CD14-positive monocyte (primary cell): ENCODE data around the gene CD1D. TPM values are rescaled to one million over a fixed set of nuclear protein-coding genes. Genes with fewer than 3 reads are reported as not detected.

Experiments
- DNase-seq, 3 donors: peaks; one replicate each; pipeline ENCODE4 v3.0.0-alpha.2; 2011 to 2022
- H2AFZ ChIP-seq: 2 replicates; pipeline ENCODE4 v1.6.0; 2012; ENCODE audit warnings: mild to moderate bottlenecking, low read depth, low read length, inconsistent platforms; ENCODE audit not compliant: insufficient read depth, poor library complexity, severe bottlenecking
- H3K27ac ChIP-seq, 2 donors: 1 replicate in 1 of 2; 2 replicates in 1 of 2; pipeline ENCODE4 v1.5.1; 2012 to 2013; ENCODE audit warnings: low read length in 2 of 2, control low read depth in 1 of 2, inconsistent platforms in 1 of 2, low read depth in 1 of 2, mild to moderate bottlenecking in 1 of 2
- H3K27me3 ChIP-seq, 2 donors: one replicate each; pipeline versions ENCODE4 v1.6.0 to v1.6.1; 2011 to 2013; ENCODE audit warnings: low read length in 2 of 2; ENCODE audit not compliant: control insufficient read depth in 2 of 2, insufficient read depth in 2 of 2
- H3K36me3 ChIP-seq, 2 donors: replicated peaks in 1 of 2; 1 replicate in 1 of 2; 2 replicates in 1 of 2; pipeline versions ENCODE4 v1.5.1 to v1.6.1; 2012 to 2013; ENCODE audit warnings: low read length in 2 of 2, control low read depth in 1 of 2, inconsistent platforms in 1 of 2, mild to moderate bottlenecking in 1 of 2; ENCODE audit not compliant: insufficient read depth in 2 of 2, control insufficient read depth in 1 of 2
- H3K4me1 ChIP-seq, 2 donors: 1 replicate in 1 of 2; 2 replicates in 1 of 2; pipeline versions ENCODE4 v1.5.1 to v1.6.1; 2012 to 2013; ENCODE audit warnings: low read length in 2 of 2, control low read depth in 1 of 2, inconsistent platforms in 1 of 2, mild to moderate bottlenecking in 1 of 2, moderate library complexity in 1 of 2; ENCODE audit not compliant: insufficient read depth in 2 of 2, control insufficient read depth in 1 of 2
- H3K4me2 ChIP-seq: replicated peaks from 2 replicates; pipeline ENCODE3; 2012; ENCODE audit warnings: low read length, moderate library complexity, mild to moderate bottlenecking; ENCODE audit not compliant: poor library complexity, severe bottlenecking; ENCODE audit errors: extremely low read depth
- H3K4me3 ChIP-seq, 3 experiments: fragments of 200-600 bp in 1 of 3; sonication (generic) in 1 of 3; replicated peaks in 1 of 3; 1 replicate in 2 of 3; 2 replicates in 1 of 3; pipeline ENCODE4 v1.5.1; 2011 to 2013; ENCODE audit warnings: low read length in 3 of 3, mild to moderate bottlenecking in 3 of 3, control low read depth in 2 of 3, low read depth in 2 of 3, inconsistent platforms in 1 of 3, moderate library complexity in 1 of 3
- H3K79me2 ChIP-seq: 2 replicates; pipeline ENCODE4 v1.6.0; 2012; ENCODE audit warnings: mild to moderate bottlenecking, control low read depth, inconsistent platforms, low read length, moderate library complexity; ENCODE audit not compliant: insufficient read depth
- H3K9ac ChIP-seq: 2 replicates; pipeline ENCODE4 v1.6.0; 2017; ENCODE audit warnings: low read length, mild to moderate bottlenecking; ENCODE audit not compliant: insufficient read depth, poor library complexity, severe bottlenecking
- H3K9me3 ChIP-seq, 2 donors: replicated peaks in 1 of 2; 1 replicate in 1 of 2; 2 replicates in 1 of 2; pipeline versions ENCODE4 v1.5.1 to v1.6.1; 2012 to 2013; ENCODE audit warnings: low read length in 2 of 2, control low read depth in 1 of 2; ENCODE audit not compliant: control insufficient read depth in 1 of 2, insufficient read depth in 1 of 2
- H4K20me1 ChIP-seq: 2 replicates; pipeline ENCODE4 v1.6.0; 2012; ENCODE audit warnings: mild to moderate bottlenecking, low read length, control low read depth, moderate library complexity; ENCODE audit not compliant: insufficient read depth
- H3K27ac Mint-ChIP-seq, 7 donors: one replicate each; pipeline ENCODE4 v1.8.0; 2020; ENCODE audit warnings: mild to moderate bottlenecking in 7 of 7, mixed read lengths in 7 of 7, moderate library complexity in 6 of 7, inconsistent platforms in 2 of 7
- H3K27me3 Mint-ChIP-seq, 3 donors: one replicate each; pipeline ENCODE4 v1.8.0; 2021 to 2022; ENCODE audit warnings: low read depth in 3 of 3, mild to moderate bottlenecking in 3 of 3, mixed read lengths in 3 of 3, moderate library complexity in 3 of 3, inconsistent platforms in 1 of 3
- H3K36me3 Mint-ChIP-seq, 2 donors: one replicate each; pipeline ENCODE4 v1.8.0; 2020; ENCODE audit warnings: mixed read lengths in 2 of 2, inconsistent platforms in 1 of 2, mild to moderate bottlenecking in 1 of 2
- H3K4me1 Mint-ChIP-seq: one replicate; pipeline ENCODE4 v1.8.0; 2020; ENCODE audit warnings: mild to moderate bottlenecking, mixed read lengths
- H3K4me3 Mint-ChIP-seq, 2 donors: one replicate each; pipeline ENCODE4 v1.8.0; 2020; ENCODE audit warnings: mild to moderate bottlenecking in 2 of 2, mixed read lengths in 2 of 2, moderate library complexity in 1 of 2
- H3K9me3 Mint-ChIP-seq, 7 donors: one replicate each; pipeline ENCODE4 v1.8.0; 2020 to 2022; ENCODE audit warnings: mixed read lengths in 7 of 7, mild to moderate bottlenecking in 6 of 7, moderate library complexity in 6 of 7, inconsistent platforms in 2 of 7
- WGBS: methylation state at CpG from one replicate; pipeline ENCODE4 v1.1.5; 2013; ENCODE audit warnings: missing lambda C conversion rate; ENCODE audit not compliant: insufficient coverage; 5-methylcytosine and 5-hydroxymethylcytosine counted together
- intact Hi-C, 2 donors: fragments of 100-400 bp; cut with micrococcal nuclease; formaldehyde crosslinking; loops; one replicate each; pipeline versions ENCODE4 v1.15.0 to v1.15.1; 2023
- polyA plus RNA-seq, 3 donors: library from polyadenylated mRNA; depleted of rRNA in 1 of 3; unstranded in 2 of 3; stranded (reverse) in 1 of 3; fragments of 300-500 nt in 2 of 3; fragments of >200 nt in 1 of 3; fragmentation: Illumina TruSeq in 2 of 3; gene quantifications; 1 replicate in 2 of 3; 2 replicates in 1 of 3; pipeline ENCODE4 v1.2.3, GENCODE V29; 2012 to 2021
- TF ChIP-seq, protein P1 (sequence below): fragments of 200-600 bp; IDR thresholded peaks from one replicate; pipeline ENCODE4 v1.8.0; 2022; ENCODE audit warnings: antibody characterized with exemption, mild to moderate bottlenecking

Gene CD1D
- polyA plus RNA-seq, 3 donors: 121 to 144 (median 134) TPM

DNA sequence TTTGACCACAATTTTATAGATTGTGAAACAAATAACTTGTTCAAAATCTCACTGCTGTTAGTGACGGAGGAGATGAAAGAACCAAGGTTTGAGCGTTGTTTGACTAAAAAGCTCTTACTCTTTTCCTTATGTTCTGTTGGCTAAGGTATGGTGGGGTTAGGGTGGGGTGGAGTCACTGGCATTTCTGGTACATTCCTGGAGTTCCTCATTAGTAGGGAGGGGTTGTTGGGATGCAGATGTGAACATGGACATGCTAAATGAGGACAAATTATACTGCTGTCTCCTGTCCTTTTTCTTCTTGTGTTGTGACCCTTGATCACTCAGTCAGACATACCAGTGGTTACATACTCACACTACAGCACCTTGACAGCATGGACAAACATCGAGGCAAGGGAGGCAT is 26.2 kb upstream of the CD1D start:
- H3K4me2 ChIP-seq: peak overlapping the region; percentile 62
- intact Hi-C loops: no loop called here
- no peak overlapping the region for H3K9ac ChIP-seq
- Mint-ChIP-seq H3K27ac (peak overlapping the region; percentile 79 to 90 (median 86)), H3K9me3 (peaks cover 0 to 6% (median 2%) of the 10 kb centered on the region in 7 donors), H3K27me3 (no peaks in the 10 kb centered on the region), H3K4me3 (peak overlapping the region; percentile 54 to 69), H3K4me1 (peaks cover 53% of the 10 kb centered on the region), H3K36me3 (no peaks in the 10 kb centered on the region)
- H3K27ac ChIP-seq: peak overlapping the region; percentile 11 to 64
- TF ChIP-seq, protein P1, sequence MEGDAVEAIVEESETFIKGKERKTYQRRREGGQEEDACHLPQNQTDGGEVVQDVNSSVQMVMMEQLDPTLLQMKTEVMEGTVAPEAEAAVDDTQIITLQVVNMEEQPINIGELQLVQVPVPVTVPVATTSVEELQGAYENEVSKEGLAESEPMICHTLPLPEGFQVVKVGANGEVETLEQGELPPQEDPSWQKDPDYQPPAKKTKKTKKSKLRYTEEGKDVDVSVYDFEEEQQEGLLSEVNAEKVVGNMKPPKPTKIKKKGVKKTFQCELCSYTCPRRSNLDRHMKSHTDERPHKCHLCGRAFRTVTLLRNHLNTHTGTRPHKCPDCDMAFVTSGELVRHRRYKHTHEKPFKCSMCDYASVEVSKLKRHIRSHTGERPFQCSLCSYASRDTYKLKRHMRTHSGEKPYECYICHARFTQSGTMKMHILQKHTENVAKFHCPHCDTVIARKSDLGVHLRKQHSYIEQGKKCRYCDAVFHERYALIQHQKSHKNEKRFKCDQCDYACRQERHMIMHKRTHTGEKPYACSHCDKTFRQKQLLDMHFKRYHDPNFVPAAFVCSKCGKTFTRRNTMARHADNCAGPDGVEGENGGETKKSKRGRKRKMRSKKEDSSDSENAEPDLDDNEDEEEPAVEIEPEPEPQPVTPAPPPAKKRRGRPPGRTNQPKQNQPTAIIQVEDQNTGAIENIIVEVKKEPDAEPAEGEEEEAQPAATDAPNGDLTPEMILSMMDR: no peak
- H3K79me2 ChIP-seq: no peaks in the 10 kb centered on the region
- H4K20me1 ChIP-seq: no peaks in the 10 kb centered on the region
- H3K9me3 ChIP-seq: no peaks in the 10 kb centered on the region
- peak overlapping the region; percentile 37 for H2AFZ ChIP-seq
- DNase-seq: no peak
- H3K4me3 ChIP-seq: peak overlapping the region in 1 of 3 experiments; percentile 63
- H3K27me3 ChIP-seq: no peaks in the 10 kb centered on the region
- 73% methylated on average over 2 of the region's 3 CpGs for WGBS
- peaks cover 57% of the 10 kb centered on the region in 2 donors for H3K4me1 ChIP-seq
- no peaks in the 10 kb centered on the region for H3K36me3 ChIP-seq

DNA sequence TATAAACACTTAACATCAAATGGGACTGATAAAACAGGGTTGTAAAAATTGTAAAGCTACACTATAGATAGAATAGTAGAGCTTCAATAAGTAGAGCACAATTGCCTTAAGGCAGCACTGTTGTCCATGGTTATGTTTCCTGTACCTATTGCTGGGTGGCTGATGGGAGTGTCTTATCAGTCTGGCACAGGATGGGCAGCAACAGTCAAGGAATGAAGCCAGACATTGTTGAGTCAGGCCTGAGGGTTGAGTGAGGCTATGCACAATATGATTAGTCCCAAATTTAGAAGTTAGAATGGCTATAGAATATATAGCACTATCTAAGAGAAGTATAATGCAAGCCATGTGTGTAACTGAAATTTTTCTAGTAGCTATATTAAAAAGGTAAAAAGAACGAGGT is 25.0 kb upstream of the CD1D start:
- 100% methylated on average over 1 of the region's 1 CpG for WGBS
- no peak overlapping the region for H3K9ac ChIP-seq
- H3K4me2 ChIP-seq: no peak overlapping the region
- Mint-ChIP-seq H3K27ac (no peak overlapping the region), H3K4me3 (no peak overlapping the region), H3K27me3 (peaks cover 0 to 2% (median 0%) of the 10 kb centered on the region in 3 donors), H3K36me3 (peaks cover 0 to 1% of the 10 kb centered on the region in 2 donors), H3K4me1 (peaks cover 46% of the 10 kb centered on the region), H3K9me3 (peaks cover 0 to 3% (median 0%) of the 10 kb centered on the region in 7 donors)
- no peak overlapping the region for H2AFZ ChIP-seq
- TF ChIP-seq, protein P1: no peak
- peaks cover 48 to 52% of the 10 kb centered on the region in 2 donors for H3K4me1 ChIP-seq
- no peaks in the 10 kb centered on the region for H3K9me3 ChIP-seq
- no peaks in the 10 kb centered on the region for H4K20me1 ChIP-seq
- intact Hi-C loops: no loop called here
- H3K4me3 ChIP-seq: no peak overlapping the region
- no peaks in the 10 kb centered on the region for H3K79me2 ChIP-seq
- H3K27me3 ChIP-seq: no peaks in the 10 kb centered on the region
- no peak overlapping the region for H3K27ac ChIP-seq
- no peaks in the 10 kb centered on the region for H3K36me3 ChIP-seq
- DNase-seq: no peak
